ENCODE data around the gene TIE1. TPM values are rescaled to one million over a fixed set of nuclear protein-coding genes. Genes with fewer than 3 reads are reported as not detected.

The TIE1 gene
- total and polyA plus RNA-seq, 2 of the 13 experiments (the other 11 are each of a cell fraction or from before 2014, with no cell fraction given) = 0.58 to 0.84 TPM

GRCh38 chr1:43367904-43368645 is 67.3 kb downstream of the TIE1 start, which contains the start of gene ELOVL1 (continued):
- no peak for TF ChIP-seq DBP (CRISPR knock-in tag; IDR thresholded peaks at IDR 0.05; ENCODE audit: not compliant biosample characterization)
- TF ChIP-seq PLSCR1 (CRISPR knock-in tag; IDR thresholded peaks at IDR 0.05; ENCODE audit: borderline replicate concordance) = peak; percentile 46; the same call in 1 of the 2 replicates
- TF ChIP-seq ISX (CRISPR knock-in tag; conservative IDR thresholded peaks at IDR 0.05) = no peak
- no peak for TF ChIP-seq ZNF737 (CRISPR knock-in tag; IDR thresholded peaks at IDR 0.05; ENCODE audit: borderline replicate concordance)
- TF ChIP-seq FOXM1 (CRISPR knock-in tag; IDR thresholded peaks at IDR 0.05) = no peak
- peak; percentile 94; the same call in 1 of the 2 replicates for TF ChIP-seq HES4 (CRISPR knock-in tag; IDR thresholded peaks at IDR 0.05; ENCODE audit: borderline replicate concordance)
- 0 out of 4 replicates have a peak, but pooled peaks of 1 of the 2 experiments have one; percentile 14 for TF ChIP-seq NR2F1 (CRISPR knock-in tag; IDR thresholded peaks at IDR 0.05)
- TF ChIP-seq ZNF350 (CRISPR knock-in tag; IDR thresholded peaks at IDR 0.05; ENCODE audit: borderline replicate concordance, low read depth) = peak; percentile 76; the same call in 1 of the 2 replicates
- TF ChIP-seq PLRG1 (conservative IDR thresholded peaks at IDR 0.05) = no peak
- TF ChIP-seq BCL6 (CRISPR knock-in tag; IDR thresholded peaks at IDR 0.05) = 0 out of 2 replicates have a peak, but pooled peaks have one; percentile 9
- TF ChIP-seq SAFB2 (CRISPR knock-in tag; IDR thresholded peaks at IDR 0.05; ENCODE audit: borderline replicate concordance, low read depth) = 0 out of 2 replicates have a peak, but pooled peaks have one; percentile 54
- no peak for TF ChIP-seq HDAC6 (IDR thresholded peaks at IDR 0.05; ENCODE audit: low read depth, low read length)
- no peak for TF ChIP-seq ZHX1 (CRISPR knock-in tag; IDR thresholded peaks at IDR 0.05; ENCODE audit: low read depth)
- TF ChIP-seq ZNF234 (CRISPR knock-in tag; conservative IDR thresholded peaks at IDR 0.05) = no peak
- TF ChIP-seq RELA (CRISPR knock-in tag; IDR thresholded peaks at IDR 0.05) = no peak
- no peak for TF ChIP-seq ZNF468 (CRISPR knock-in tag; IDR thresholded peaks at IDR 0.05)
- no peak for TF ChIP-seq SNRNP70 (IDR thresholded peaks at IDR 0.05; ENCODE audit: low read depth, low read length)
- peak; percentile 54; the same call in 1 of the 2 replicates for TF ChIP-seq GATAD1 (CRISPR knock-in tag; IDR thresholded peaks at IDR 0.05)
- peak; percentile 46; the same call in 1 of the 2 replicates for TF ChIP-seq ZBTB49 (CRISPR knock-in tag; IDR thresholded peaks at IDR 0.05; ENCODE audit: borderline replicate concordance)
- no peak for TF ChIP-seq ZNF24 (IDR thresholded peaks at IDR 0.05)
- TF ChIP-seq THRA (CRISPR knock-in tag; IDR thresholded peaks at IDR 0.05; ENCODE audit: borderline replicate concordance) = peak; percentile 65

Data from HepG2 (cell line).